ENCODE data around the gene GPR4.

GRCh38 chr19:45640849-45641273 is 38.8 kb upstream of the GPR4 start:
- TF ChIP-seq POLR2A (IDR thresholded peaks at IDR 0.05), result no peak
- no peak for TF ChIP-seq CTCF (IDR thresholded peaks at IDR 0.05)
- no peak for TF ChIP-seq EP300 (IDR thresholded peaks at IDR 0.05; ENCODE audit: low read depth)
